Cortex of kidney (tissue), 1 donor: ENCODE measurements around the gene ZNF311.
"Not testable (repeated sequence)": the region's sequence is repeated elsewhere in the genome, so short reads cannot be mapped to it uniquely, and the experiment has no call there.

Source experiments
- DNase-seq: peaks from one replicate; lab custom pipeline; 2025; lab: John Stamatoyannopoulos, UW

The ZNF311 gene

GRCh38 chr6:28982476-28983266, 22.4 kb downstream of the ZNF311 start:
- DNase-seq: no peak

- DNase-seq: no peak
These were observed 23.2 kb downstream of the ZNF311 start for GRCh38 chr6:28981833-28982475.

GRCh38 chr6:28981431-28981832, 23.7 kb downstream of the ZNF311 start:
- no peak for DNase-seq

- DNase-seq: no peak
These were observed 24.2 kb downstream of the ZNF311 start for GRCh38 chr6:28980852-28981430.

- no peak for DNase-seq
These were observed 24.8 kb downstream of the ZNF311 start for GRCh38 chr6:28980137-28980851.

GRCh38 chr6:28979679-28980078, 25.4 kb downstream of the ZNF311 start:
- no peak for DNase-seq

- DNase-seq: no peak
These were observed 26.1 kb downstream of the ZNF311 start for GRCh38 chr6:28978959-28979561.

- no peak for DNase-seq
These were observed 27.0 kb downstream of the ZNF311 start for GRCh38 chr6:28978133-28978491.

GRCh38 chr6:28977341-28978132, 27.6 kb downstream of the ZNF311 start:
- DNase-seq: no peak

GRCh38 chr6:28976677-28977076, 28.4 kb downstream of the ZNF311 start:
- DNase-seq: no peak

- no peak for DNase-seq
These were observed 30.6 kb downstream of the ZNF311 start for GRCh38 chr6:28974505-28974904.

GRCh38 chr6:28970056-28970455, 35.1 kb downstream of the ZNF311 start:
- not testable (repeated sequence) for DNase-seq

- DNase-seq: no peak
These were observed 36.0 kb downstream of the ZNF311 start for GRCh38 chr6:28969129-28969528.

- no peak for DNase-seq
These were observed 36.6 kb downstream of the ZNF311 start for GRCh38 chr6:28968476-28968875.

- DNase-seq: no peak
These were observed 39.4 kb downstream of the ZNF311 start for GRCh38 chr6:28965706-28966105.

GRCh38 chr6:28960846-28961500, 44.1 kb downstream of the ZNF311 start:
- no peak for DNase-seq

GRCh38 chr6:28958561-28959243, 46.4 kb downstream of the ZNF311 start:
- DNase-seq: not testable (repeated sequence)

GRCh38 chr6:28957795-28958314, 47.3 kb downstream of the ZNF311 start:
- DNase-seq: not testable (repeated sequence)

- DNase-seq: no peak
These were observed 48.8 kb downstream of the ZNF311 start for GRCh38 chr6:28956331-28956730.
